DMS79 (cell line): ENCODE results near the gene POR.

Source experiments
- DNase-seq: peaks from one replicate; lab custom pipeline; 2025; lab: John Stamatoyannopoulos, UW

Gene POR

DNA sequence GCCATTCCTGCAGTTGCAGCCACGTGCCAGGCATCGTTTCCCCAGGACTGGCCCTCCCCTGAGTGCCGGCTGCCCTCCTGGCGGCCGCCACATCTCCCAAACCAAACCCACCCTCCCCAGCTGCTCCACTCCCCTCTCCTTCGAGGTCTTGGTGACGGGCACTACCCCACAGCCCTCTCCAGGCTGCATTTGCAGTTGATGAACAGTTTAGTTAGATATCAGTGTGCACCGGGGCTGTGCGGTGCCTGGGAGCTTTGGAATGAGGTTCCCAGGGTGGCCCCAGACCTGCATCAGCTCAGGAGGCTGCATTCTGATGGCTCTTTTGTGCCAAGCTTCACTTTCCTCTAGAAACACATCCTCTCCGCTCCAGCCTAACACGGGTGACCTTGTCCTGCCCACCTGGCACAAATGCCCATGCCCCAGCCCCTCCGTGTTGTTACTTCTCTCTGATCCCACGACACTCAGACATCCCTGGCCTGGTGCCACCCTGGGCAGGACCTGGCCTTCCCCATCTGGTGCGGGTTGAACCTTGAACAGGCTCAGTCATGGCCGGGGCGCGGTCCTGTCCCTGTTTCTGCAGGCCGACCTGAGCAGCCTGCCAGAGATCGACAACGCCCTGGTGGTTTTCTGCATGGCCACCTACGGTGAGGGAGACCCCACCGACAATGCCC is 64.9 kb downstream of the POR start:
- DNase-seq = no peak

DNA sequence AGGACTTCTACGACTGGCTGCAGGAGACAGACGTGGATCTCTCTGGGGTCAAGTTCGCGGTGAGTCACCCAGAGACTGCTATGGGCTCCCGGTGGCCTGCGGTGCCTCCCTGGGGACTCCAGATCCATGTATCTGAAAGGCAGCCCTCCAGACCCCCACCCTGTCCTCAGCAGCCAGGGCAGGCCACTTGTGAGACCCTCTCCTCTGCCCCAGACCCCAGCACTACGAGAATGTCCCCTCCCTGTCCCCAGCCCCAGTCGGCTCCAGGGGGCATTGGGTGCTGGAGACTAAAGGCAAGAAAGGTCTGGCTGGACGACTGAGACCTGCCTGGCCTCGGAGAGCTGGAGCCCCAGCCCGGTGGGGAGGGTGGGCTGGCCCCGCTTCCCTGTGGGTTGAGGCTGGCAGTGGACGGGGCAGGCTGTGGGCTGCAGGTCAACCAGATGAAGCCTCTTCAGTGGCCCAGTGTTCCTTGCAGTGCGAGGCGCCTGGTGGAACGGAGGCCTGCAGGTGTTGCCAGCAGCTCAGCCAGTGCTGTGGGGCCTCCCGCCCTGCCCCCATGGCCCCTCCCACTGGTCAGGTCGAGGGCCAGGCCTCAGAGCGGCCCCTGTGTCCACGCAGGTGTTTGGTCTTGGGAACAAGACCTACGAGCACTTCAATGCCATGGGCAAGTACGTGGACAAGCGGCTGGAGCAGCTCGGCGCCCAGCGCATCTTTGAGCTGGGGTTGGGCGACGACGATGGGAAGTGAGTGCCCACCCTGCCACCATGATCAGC is 65.7 kb downstream of the POR start:
- no peak for DNase-seq

DNA sequence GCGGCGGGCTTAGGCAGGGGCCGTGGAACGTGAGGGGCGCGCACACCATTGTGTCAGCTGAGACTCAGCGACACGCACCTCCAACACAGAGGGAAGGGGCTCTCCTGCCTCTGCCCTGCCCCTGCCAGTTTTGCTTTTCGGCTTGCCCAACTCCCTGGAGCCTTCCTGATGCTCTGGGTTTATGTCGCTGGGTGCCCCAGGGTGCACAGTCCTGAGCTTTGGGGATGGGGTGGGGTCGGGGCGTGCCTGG is 66.2 kb downstream of the POR start:
- no peak for DNase-seq

DNA sequence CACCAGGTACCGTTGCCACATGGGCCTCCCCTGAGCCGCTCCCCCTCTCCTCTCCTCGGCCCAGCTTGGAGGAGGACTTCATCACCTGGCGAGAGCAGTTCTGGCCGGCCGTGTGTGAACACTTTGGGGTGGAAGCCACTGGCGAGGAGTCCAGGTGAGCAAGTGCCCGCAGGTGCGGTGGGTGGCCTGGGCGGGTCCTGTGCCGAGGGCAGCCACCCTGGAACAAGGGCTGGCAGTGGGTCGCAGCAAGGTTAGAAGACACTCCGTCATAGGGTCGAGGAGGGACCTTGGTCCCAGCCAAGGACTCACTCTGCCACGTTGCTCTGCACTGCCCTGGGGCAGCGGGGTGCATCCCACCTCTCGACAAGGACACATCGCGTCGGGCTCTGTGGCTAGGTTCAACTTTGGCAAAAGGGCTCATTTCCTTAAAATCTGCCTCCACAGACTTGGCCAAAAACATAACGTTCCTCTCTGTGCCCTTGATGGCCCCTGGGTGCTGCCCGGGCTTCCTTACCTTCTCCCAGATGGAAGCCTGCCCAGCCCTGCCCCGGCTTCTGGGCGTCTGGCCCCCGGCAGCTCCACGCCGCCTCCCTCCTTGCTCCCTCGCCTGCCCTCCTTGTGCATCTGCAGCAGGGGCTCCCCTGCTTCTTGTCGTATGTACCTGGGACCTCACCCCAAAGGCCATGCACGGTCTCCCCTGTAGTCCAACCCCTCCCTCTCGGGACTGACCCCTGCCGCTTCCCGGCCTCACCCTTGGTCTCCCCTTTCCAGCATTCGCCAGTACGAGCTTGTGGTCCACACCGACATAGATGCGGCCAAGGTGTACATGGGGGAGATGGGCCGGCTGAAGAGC is 66.7 kb downstream of the POR start:
- DNase-seq = no peak

DNA sequence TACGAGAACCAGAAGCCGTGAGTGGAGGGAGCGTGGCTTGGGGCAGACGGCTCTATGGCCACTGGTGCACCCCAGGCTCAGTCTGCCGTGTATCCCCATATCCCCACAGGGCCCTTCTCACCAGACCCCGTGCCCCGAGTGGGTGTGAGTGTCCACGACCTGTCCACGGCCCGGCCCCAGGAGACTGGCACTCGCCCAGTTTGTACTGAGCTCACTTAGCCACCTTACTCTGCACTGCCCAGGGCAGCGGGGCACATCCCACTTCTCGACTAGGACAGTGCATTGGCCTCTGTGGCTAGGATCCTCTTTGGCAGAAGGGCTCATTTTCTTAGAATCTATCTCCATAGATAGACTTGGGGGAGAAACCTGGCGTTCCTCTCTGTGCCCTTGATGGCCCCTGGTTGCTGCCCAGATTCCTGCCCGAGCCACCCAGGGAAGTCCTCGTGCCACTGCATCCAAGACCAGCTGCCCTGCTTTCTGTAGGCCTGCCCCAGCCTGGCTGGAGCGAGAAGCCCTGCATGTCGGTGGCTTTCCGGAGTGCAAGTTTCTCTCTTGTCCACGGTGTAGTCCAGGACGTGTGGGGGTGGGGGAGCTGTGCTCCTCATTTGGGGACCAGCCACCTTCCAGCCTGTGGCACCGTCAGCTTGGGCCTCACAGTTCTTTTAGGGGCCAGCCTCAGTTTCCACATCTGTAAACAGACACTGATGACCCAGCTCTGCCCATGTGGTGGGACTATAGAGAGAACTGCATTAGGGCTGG is 67.5 kb downstream of the POR start:
- no peak for DNase-seq

DNA sequence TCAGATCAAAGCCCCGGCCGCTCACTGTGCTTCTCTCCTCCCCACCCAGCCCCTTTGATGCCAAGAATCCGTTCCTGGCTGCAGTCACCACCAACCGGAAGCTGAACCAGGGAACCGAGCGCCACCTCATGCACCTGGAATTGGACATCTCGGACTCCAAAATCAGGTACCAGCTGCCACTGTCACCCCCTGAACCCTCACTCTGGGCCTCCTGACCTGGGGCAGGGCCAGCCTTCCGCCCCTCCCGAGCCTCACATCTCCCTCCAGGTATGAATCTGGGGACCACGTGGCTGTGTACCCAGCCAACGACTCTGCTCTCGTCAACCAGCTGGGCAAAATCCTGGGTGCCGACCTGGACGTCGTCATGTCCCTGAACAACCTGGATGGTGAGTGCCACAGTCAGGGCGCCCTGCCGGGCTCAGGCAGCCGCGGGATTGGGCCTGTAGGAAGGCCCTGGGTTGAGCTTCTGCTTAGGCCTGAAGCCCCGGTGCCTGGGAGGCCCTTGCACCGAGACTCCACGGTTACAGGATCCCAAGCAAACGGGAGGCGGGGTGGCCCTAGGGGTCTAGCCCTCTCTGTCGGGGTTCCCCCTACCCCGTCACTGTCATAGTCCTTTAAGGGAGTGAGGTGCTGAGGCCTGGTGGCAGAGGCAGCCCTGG is 68.6 kb downstream of the POR start:
- no peak for DNase-seq

DNA sequence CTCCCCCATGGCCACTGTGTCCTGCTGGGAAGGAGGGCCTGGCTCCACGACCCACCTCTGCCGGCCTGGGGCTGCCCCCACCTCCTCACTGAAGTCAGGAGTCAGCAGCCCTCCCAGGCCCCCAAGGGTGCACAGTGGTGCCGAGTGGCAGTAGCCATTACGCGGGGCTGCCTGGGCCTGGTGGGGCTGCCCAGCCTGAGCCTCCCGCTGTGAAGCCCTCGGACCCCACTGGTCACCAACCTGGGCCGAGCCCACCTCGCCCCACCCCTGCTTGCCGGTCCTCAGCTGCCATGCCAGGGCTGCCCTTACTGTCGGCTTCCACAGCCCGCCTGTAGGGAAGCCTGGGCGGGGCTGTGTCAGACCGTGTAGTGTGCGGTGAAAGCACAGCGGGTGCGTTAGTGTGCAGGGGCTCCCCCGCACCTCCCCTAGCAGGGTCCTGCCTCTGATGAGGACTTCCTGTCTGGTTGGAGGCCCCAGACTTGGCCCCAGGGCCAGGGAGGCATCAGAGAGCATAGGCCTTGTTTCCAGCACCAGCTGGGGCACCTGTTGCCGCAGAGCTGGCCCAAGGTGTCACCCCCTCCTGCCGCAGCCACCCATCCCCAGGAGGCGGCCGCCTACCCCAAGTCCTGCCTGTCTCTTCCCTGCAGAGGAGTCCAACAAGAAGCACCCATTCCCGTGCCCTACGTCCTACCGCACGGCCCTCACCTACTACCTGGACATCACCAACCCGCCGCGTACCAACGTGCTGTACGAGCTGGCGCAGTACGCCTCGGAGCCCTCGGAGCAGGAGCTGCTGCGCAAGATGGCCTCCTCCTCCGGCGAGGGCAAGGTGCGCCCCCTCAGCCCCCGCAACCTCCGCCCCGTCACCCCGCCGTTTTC is 69.4 kb downstream of the POR start:
- no peak for DNase-seq

DNA sequence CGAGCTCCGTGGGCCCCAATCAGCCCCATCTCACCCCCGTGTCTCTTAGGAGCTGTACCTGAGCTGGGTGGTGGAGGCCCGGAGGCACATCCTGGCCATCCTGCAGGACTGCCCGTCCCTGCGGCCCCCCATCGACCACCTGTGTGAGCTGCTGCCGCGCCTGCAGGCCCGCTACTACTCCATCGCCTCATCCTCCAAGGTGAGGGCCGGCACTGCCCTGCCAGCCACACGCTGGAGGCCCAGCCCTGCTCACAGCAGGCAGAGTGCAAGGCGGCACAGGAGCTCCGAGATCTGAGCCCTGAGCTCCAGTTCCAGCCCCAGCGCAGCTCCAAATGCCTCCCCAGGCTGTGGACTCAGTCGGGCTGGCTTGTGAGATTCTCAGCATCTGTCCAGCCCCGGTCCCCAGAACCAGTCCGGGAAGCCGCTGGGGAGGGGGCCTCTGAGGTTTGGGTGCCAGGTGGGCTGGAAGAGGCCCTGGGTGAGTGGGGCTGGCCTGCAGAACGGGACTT is 70.1 kb downstream of the POR start:
- DNase-seq = no peak

DNA sequence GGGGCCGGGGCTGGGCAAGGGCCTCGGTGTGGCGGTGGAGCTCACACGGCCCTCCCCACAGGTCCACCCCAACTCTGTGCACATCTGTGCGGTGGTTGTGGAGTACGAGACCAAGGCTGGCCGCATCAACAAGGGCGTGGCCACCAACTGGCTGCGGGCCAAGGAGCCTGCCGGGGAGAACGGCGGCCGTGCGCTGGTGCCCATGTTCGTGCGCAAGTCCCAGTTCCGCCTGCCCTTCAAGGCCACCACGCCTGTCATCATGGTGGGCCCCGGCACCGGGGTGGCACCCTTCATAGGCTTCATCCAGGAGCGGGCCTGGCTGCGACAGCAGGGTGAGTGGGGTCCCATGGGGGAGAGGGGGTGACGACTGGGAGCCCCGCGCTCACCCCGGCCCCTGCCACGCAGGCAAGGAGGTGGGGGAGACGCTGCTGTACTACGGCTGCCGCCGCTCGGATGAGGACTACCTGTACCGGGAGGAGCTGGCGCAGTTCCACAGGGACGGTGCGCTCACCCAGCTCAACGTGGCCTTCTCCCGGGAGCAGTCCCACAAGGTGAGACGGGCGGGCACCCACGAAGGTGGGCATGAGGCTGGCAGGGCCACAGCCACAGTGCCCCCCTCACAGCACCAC is 70.7 kb downstream of the POR start:
- DNase-seq = no peak

DNA sequence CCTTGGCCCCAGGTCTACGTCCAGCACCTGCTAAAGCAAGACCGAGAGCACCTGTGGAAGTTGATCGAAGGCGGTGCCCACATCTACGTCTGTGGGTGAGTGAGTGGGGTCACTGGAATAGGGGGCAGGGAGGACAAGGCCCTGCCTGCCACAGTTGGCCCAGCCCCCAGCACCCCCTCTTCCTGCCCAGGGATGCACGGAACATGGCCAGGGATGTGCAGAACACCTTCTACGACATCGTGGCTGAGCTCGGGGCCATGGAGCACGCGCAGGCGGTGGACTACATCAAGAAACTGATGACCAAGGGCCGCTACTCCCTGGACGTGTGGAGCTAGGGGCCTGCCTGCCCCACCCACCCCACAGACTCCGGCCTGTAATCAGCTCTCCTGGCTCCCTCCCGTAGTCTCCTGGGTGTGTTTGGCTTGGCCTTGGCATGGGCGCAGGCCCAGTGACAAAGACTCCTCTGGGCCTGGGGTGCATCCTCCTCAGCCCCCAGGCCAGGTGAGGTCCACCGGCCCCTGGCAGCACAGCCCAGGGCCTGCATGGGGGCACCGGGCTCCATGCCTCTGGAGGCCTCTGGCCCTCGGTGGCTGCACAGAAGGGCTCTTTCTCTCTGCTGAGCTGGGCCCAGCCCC is 71.3 kb downstream of the POR start:
- DNase-seq = no peak

DNA sequence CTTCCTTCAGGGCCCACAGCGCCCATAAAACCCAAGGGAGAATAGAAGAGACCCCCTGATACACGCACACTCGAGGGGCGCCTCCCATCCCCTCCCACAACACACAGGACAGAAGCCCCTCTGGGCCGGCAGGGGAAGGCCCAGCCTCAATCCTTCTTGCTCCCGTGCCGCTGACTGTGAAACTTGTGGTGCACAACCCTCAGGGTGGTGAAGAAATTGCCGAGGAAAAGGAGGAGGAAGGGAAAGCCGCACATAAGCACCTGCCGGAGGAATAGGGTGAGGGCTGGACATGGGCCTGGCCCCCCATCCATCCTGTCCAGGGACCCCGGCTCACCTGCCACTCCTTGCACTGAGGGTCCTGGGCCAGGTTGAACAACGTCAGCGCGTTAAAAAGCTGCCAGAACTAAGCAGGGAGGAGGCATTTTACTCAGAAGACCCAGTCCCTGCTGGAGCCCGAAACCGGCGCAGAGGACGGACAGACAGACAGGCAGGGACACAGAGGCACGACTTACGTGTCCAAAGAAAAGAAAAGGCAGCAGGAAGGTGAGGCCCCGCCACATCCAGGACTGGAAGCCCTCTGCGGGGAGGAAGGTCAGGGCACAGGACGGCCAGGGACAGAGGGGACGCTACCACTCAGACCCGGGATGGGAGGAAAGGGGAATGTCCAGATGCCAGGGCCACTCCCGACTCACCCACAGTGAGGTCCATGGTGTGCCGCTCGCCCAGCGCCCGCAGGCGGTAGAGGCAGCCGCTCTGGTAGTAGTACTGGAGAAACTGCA is 72.3 kb downstream of the POR start:
- DNase-seq = no peak

DNA sequence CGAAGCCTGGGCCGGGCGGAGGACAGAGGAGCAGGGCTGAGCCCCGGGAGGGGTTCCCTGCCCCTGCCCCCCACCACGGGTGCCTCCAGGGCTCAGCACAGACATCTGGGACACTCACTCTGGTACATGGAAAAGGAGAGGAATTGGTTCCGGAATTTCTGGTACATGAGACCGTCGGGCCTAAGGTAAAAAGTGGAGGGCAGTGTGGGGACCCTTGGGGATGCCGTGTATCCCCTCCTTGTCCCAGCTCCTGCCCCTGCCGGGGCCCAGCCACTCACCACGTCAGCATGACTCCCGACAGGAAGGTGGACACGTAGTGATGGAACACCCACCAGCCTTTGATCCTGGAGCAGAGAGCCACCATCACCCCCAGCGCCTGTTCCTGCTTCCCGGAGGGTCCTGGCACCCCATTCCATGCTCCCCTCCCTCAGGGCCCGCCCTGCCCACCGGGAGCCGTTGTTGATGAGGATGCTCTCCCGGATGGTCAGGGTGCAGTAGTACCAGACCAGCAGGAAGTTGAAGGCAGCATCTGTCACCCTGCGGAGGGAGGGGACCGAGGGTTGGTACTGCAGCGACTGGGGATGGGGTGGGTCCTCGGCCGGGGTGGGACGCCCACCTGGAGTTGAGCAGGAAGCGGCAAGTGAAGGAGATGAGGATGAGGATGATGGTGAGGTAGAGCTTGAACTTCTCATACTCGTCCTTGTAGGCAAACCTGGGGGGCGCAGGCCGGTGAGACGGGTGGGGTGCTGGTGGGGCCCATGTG is 73.0 kb downstream of the POR start:
- DNase-seq = no peak

DNA sequence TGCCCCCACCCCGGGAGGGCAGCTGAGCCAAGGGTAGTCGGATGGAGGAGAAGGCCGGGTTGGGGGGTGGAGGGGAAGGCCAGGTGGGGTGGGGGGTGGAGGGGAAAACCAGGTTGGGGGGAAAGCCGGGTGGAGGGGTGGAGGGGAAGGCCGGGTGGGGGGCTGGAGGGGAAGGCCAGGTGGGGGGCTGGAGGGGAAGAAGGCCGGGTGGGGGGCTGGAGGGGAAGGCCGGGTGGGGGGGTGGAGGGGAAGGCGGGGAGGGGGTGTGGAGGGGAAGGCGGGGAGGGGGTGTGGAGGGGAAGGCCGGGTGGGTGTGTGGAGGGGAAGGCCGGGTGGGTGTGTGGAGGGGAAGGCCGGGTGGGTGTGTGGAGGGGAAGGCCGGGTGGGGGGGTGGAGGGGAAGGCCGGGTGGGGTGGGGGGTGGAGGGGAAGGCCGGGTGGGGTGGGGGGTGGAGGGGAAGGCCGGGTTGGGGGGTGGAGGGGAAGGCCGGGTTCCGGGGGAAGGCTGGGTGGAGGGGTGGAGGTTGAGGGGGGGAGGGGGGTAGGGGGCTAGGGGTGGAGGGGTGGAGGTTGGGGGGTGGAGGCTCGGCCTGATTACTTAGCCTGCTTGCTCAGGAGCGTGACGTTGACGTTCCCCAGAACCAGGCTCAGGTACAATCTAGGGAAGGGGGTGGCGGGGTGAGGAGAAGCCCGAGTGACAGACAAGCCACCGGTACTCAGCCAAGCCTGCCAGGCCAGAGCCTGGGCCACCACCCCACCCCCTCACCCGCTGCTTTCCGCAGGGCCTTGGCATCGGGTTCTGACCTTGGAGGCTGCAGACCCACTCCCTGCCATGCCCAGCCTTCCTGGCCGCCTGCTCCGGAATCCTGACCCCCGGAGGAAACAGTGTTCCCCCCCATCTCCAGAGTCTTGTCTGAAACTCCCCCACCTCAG is 73.9 kb downstream of the POR start:
- no peak for DNase-seq

DNA sequence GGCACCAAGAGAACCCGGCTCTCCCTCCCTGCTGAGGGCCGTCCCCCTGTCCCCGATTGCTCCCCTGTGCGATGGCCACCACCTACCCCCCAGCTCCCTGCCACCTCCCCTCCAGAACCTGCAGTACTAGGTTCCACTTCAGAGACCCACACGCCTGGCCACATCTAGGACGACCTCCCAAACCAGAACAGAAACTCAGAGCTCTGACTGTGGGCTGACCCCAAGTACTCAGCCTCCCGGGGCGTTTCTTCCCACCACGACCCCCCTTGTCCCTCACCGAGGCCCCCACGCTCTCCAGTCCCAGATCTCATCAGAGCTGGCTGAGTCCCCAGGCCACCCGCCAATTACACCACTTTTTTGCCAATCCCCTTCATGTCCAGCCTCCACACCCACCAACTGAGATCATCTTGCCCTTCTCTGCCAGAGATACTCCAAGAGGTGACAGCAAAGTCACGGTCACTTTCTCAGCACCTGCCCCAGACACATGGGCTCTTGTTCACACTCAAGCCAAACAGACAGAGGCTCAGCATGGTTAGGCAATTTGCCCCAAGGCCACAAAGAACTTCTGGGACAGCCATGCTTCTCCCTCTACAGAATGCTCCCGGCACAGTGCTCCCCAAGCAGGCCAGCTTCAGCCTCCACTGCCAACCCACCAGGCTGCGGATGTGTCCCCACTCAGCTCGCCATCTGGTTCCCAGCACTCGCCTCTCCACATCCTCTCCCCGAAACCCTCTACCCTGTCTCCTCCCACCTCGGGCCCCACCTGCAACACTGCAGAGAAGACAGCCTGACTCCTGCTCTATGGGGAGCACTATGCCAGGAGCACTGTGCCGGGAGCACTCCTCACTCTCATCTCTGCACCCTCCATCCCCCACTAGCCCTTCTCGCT is 74.8 kb downstream of the POR start:
- DNase-seq = no peak

DNA sequence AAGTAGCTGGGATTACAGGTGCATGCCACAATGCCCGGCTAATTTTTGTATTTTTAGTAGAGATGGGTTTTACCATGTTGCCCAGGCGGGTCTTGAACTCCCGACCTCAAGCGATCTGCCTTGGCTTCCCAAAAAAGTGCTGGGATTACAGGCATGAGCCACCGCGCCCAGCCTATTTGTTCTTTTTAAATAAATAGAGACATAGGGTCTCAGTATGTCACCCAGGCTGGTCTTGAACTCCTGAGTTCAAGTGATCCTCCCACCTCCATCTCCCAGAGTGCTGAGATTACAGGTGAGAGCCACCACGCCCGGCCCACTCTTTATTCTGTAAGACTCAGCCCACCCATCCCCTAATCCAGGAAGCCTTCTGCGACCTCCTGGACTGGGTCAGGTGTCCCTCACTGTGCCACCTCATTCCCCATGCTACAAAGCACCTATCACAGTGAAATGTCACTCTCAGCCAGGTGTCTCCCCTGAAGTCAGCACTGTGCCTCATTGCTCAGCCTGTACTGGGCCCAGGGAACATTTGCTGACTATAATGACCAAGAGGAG is 76.7 kb downstream of the POR start:
- DNase-seq = no peak
